SIG-M5 (cell line): ENCODE data around the gene KCND3.

ENCODE experiments used
- DNase-seq: peaks from one replicate; lab custom pipeline; 2025; lab: John Stamatoyannopoulos, UW

KCND3 gene

DNA sequence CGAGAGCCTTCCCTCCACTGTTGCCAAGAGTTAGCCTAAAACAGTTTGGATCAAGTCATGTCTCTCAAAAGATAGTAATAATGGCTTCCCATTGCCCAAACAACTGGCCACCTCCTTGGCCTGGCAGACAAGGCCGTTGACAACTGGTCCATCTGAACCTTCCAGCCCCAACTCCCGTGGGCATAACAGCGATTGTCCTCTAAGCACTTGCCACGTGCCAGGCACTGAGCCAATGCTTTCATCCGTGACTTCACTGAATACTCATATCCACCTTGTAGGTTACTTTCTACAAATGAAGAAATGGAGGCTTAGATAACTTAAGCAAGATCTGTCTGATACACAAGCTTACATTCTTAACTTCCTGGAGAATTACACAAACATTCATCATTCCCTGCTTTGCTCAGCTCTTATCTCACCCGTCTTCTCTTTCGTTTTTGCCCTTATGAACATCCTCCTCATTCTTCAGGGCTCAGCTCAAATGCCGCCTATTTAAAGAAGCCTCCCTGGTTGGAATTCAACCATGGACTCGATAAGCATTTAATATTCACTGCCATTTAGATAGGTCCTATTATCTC lies 106.4 kb downstream of the KCND3 start:
- DNase-seq, result no peak

DNA sequence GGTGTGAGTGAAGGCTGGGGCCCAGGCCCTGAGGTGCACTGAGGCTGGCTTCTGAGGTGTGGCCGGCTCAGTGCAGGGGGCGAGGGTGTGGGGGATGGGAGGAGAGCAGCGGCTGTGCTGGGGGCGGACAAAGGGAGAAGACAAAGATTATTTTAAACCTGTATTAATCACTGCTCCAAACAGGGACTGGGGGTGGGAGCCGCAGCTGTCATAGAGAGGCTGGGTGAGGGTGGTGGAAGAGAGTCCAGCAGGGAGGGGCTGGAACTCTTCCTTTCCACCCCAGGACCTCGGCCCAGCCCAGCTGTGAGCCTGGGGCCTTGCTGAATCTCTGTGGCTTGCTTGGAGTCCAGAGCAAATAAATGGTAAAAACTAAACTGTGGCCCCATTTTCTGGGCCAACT lies 106.9 kb downstream of the KCND3 start:
- DNase-seq, result no peak

DNA sequence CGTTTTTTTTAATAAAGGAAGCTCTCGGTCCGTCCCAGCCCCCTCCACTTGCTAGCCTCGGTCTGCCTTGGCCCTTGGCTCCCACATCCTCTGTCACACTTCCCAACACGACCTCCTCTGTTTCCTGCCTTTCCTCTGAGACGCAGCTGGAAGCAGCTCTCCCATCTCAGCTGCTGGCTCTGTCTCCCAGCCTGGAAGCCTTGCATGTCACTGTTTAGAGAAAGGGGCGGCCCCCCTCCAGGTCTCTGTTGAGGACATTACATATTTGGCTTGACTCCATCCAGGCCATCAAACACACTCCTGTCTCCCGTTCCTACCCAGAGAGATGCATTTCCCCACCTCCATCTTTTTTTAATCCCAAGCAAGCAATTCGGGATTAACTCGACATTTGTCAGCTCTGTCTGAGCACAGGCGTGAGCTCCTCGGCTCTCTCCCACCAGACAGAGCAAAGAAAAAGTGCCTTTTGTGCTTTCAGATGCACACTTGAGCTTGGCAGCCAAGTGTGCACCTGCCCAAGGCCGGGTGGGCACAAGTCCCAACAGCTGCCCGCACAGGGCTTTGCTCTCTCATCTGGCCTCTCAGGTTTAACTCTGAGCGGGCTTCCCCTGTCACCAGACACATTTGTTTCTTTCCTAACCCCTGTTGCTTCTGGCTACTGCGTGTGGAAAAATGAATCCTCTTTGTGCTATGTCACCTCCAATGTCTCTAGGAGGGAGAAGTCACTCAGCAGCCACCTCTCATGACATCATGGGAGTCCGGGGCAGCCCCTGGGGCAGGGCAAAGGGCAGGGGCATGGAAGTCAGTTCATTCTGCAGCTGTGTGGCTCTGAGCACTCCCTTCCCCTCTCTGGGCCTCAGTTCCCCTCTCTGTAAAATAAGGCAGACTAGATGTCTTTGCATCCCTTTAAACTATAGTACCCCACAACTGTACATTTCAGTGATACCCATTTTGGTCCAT lies 108.3 kb downstream of the KCND3 start:
- DNase-seq, result no peak

DNA sequence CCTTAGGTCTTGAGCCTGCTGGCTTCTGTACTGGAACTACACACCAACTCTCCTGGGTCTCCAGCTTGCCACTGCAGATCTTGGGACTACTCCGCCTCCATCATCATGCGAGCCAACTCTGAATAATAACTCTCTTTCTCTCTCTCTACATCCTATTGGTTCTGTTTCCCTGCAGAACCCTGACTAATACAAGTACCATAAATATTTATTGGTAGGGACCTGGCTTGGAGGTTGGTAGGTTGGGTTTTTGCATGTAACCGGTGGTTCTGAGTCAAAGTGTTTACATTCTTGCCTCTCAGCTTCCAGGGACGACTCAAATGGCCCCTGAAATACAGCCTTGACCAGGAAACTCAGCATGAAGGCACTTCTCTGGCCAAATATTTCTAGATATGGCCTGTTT lies 110.4 kb downstream of the KCND3 start:
- DNase-seq, result no peak

DNA sequence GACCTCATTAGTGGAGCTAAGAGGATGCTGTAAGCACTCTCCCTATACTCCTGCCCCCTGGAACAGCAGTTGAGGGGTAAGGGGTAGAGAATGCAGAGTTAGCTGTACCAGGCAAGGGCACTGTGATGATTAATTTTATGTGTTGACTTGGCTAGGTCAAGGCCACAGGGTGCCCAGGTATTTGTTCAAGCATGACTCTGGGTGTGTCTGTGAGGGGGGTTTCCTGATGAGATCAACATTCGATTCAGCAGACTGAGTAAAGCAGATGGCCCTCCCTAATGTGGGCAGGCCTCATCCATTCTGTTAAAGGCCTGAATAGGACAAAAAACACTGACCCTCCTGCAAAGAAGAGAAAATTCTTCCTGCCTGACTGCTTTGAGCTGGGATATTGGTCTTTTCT lies 110.8 kb downstream of the KCND3 start:
- no peak for DNase-seq

DNA sequence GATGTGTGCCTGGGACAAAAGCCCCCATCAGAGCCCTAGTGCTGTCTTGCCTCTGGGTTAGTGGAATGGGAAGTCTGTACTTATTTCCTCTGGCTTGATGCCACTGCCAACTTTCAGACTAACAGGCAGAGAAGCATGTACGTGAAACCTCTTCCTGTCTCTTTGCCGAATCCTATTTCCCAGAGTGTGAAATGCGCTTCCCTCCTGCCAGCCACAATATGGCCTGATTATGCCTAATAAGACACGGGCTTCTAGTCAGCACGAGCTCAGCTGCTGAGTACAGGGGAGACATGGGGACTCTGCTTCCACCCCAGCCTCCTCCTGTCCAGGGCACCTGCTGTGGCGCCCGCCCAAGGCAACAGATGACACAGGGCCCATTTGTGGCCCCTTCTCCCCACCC lies 111.4 kb downstream of the KCND3 start:
- DNase-seq, result no peak

DNA sequence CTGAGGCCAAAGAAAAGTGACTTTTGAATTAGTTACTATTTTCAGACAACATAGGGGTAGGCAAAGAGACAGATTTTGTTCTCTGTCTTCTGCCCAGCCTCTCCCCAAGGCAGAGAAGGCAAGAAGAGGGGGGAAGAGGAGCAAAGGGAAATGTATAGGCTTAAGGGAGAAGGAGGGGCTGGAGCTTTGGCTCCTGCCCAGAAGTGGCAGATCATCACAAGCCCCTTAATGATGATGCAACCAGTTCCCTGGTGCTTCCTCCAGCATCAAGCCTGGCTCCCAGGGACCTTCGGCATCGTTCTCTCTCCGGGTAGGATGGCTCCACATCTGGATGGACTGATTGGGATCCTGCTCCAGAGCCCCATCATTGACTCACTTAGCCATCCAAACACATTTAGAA lies 112.8 kb downstream of the KCND3 start:
- no peak for DNase-seq

DNA sequence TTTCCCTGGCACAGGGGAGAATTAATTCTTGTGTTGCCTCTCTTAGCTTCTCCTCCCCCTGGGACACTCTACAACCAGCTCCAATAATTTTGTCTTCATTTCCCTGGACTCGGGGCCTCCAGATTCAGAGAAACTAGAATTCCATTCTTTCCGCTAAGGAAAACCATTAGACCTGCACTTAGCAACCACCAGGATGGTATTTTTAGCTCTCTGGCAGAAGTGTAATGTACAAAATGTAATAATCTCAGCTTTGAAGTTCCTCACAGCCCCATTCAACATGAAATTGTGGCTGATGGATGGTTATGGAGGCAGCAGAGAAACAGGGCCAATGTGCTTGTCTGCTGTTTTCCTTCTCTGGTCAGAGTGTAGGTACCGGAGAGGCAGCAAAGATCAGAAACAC lies 113.8 kb downstream of the KCND3 start:
- DNase-seq, result no peak

DNA sequence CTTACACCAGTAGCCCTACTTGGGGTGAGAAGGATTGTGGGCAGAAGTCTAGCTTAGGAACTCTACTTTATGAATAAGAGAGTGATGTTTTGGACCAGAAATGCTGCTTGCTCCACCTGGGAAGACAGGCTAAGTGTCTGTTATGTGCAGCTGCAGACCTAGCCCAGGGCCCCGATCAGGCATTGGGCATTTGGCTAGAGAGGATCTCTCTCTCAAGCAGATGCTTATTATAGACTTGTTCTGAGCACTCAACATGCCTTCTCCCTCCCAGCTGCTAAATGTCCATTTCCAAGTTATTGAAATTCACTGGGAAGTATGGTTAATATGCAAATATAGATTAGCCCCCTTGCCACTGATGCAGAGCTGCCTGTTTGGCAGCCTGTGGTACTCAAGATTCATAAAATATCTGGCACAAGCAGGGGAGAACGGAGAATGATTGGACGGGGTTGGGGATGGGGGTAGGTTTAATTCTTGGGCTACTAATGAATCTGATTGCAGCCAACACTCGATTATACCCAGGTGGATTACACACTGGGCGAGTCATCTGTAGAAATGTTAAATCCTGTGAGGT lies 115.9 kb downstream of the KCND3 start:
- DNase-seq, result no peak

DNA sequence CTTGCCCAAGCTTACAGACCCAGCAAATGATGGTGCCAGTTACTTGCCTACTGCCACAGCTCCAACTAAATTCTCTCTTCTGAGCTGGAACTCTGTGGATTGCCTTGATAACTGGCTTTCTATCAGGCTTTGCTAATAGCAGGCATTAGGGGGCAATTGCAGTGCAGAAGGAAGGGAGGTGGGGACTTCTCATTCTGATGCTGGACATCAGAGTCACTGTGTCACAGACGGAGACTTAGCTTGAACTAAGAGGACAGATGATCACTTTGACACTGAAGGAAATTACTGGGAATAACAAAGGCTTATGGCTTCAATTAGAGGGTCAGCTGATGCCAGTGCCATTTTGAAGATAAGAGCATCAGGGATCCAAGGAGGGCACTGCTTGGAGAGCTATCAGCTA lies 119.3 kb downstream of the KCND3 start:
- no peak for DNase-seq

DNA sequence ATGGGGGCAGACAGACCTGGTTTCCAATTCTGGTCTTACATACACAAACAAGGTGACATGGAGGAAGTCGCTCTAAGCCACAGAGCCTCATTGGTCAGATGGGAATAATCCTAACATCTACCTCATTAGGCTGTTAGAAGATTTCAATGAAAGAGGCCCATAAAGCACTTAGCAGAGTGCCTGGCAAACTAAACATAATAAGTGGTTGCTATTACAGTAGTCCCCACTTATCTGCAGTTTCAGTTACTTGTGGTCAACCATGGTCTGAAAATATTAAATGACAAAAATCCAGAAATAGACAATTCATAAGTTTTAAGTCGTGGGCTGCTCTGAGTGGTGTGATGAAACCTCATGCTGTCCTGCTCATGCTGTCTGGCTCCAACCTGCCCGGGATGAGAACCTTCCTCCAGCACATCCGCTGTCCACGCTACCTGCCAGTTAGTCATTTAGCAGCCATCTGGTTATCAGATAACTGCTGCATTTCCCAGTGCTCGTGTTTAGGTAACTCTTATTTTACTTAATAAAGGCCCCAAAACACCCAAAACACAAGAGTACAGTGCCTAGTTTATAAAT lies 121.5 kb downstream of the KCND3 start:
- no peak for DNase-seq

DNA sequence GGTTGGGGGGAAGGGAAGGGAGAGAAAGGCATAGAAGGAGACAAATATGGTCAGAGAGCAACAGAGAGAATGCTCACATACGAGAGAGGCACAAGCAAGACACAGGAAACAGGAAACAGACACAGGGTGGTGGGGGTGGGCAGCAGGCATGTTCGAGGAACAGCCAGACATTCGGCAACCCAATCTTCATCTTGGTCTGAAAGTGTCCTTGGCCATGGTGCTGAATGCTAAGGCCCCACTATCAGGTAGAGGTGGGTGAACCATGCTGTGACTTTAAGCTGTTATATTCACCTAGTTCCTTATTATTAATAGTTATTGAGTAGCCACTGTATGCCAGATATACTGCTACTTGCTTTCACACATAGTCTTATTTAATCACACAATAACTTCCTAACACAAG lies 124.6 kb downstream of the KCND3 start:
- DNase-seq, result no peak

DNA sequence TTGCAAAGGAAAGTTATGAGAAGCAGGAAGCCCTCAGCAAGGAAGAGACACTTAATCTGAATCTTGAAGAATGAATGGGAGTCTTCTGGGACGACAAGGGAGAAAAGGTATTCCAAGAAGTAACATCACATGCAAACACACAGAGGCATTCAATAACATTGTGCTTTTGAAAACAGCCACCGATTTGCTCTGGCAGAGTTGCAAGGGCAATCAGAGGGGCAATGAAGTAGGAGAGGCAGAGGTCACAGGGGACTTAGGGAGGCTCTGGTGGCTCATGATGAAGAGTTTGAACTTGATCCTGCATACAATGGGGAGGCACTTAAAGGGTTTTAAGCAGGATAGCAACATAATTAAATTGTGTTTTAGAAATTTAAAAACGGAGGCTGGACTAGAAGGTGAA lies 126.1 kb downstream of the KCND3 start:
- no peak for DNase-seq

DNA sequence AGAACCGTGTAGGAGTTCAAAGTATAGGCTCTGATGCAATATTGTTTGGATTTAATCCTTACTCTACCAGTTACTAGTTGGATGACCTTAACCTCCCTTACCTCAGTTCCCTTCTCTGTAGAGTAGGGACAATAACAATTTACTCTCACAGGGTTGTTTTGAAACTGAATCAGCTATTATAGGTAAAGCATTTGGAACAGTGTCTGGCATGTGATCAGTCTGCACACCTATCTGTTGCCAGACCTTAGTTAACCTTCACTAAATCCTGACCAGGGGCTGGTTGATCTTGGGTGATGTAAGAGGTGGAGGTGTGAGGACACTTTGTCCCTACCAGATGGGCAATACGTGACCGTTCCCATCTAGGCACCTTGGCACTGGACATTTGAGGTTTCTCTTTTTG lies 126.9 kb downstream of the KCND3 start:
- no peak for DNase-seq

DNA sequence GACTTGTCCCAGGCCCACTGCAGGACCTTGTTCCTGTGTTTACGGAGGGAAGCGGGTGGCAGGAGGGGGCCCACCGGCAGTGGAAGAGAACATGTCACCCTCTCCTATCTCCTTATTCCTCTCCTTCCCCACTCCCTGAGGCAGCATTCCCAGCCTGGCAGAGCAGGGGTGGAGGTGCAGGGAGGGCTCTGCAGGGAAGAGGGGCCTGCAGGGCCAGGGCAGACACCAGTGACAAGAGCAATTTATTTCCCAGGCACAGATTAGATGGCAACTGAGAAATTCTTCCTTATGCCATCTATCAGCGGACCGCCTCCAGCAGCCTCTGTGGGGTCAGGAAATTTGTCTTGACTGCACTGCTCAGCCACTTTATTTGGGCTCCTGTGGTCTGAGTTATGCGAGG lies 127.9 kb downstream of the KCND3 start:
- DNase-seq, result no peak

DNA sequence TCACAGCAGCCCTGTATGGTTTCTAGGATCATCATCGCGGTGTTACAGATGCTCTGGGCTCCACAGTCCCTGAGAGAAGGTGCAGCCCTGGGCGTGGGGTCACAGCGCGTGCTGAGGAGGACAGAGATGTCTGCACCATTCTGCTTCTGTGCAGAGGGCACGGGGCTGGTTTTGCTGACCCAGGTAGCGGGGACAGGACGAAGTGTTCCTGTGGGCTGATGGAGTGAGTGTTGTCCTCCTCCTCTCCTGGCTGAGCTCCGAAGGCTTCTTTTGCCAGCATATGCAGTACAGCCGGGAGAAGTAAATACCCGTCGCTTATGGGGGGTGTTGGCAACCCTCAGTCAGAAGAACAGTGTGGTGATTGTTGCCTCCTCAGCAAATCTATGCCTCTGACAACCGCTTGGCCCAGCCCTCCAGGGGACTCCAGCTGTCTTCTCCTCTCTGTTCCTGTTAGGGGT lies 132.2 kb downstream of the KCND3 start:
- DNase-seq, result no peak

DNA sequence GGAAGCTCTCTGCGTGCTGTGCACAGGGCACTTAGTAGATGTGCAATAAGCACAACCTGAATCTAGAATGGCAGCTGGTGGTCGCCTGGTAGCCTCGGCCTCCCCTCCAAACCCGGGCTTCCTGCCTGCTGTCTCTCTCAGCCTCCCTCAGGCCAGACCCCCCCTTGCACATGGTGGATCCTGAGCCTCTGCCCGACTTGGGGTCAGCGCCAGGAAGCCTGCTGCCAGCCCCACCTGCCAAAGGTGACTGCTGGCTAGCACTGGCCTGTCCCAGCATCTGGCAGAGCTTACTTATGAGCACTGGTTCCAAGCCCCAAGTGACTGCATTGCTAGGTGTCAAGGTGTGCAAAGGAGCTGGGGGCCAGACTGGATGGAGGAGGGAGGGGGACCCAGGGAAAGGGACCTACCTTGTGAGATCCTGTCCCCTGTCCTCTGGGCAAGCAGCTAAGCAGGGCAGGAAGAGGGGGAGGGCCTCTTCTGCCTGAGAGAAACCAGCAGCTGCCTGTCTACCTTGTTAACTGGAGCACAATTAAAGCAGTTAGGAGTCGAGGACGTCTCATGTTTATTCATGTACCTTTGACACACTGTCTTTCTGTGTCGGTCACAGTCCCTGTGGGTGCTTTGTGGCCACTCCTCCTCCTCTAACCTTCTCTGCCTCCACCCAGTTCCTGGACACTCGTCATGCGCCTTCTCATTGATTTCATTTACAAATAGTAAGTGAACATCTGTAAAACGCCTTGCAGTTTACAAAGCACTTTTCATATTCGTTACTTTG lies 132.9 kb downstream of the KCND3 start:
- no peak for DNase-seq

DNA sequence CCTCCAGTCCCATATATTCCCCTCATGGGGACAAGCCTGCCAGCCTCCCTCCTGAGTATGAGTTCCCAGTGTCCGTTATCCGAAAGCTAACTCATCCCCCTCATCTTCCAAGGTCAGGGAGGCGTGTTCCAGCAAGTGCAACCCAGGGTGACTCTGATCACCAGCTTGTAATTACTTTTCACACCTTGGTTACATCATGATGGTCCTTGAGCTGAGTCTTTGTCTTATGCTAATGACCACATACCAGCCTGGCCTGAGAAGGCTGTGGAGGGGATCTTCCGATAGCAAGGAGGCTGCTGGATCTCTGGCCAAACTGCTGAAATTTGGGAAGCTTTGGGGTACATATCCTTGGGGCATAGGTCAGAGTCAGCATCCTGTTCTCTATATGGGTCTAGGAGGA lies 134.2 kb downstream of the KCND3 start:
- no peak for DNase-seq

DNA sequence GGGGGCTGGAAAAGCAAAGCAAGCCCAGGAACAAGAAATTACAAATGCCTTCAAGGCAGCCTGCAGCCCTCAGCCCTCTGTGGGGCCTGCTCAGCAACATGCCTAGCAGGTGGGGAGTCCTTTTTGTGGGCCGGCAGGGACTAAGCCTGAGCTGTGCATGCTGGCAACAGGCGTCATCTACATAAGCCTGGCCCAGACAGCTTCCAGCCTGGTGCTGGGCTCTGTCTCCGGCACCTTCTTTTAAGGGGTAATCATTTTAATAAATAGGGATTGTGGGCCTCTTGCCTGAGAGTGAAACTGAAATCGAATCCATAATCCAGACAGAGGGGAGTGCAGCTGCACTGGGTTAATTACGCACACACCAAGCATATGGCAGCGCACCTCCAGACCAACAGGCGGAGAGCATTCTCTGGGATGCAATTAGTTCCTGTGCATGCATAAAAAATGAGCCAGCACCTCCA lies 137.2 kb downstream of the KCND3 start:
- no peak for DNase-seq

DNA sequence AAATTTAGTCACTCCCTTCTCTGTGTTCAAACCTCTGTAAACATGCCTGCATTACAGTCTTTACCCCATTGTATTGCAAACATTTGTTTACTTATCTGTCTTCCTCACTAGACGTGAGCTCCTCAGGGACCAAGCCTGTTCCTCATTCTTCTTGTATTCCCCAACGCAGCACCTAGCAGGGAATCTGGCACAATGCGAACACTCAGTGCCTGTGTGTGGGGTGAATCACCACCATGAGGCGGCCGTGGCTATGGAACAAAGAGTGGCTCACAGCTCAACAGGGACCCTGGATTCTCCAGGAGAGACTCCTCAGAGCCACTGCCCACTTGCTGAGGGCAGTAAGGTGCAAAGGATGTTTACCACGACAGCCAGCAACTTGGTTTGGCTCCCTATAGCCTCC lies 137.9 kb downstream of the KCND3 start:
- no peak for DNase-seq

DNA sequence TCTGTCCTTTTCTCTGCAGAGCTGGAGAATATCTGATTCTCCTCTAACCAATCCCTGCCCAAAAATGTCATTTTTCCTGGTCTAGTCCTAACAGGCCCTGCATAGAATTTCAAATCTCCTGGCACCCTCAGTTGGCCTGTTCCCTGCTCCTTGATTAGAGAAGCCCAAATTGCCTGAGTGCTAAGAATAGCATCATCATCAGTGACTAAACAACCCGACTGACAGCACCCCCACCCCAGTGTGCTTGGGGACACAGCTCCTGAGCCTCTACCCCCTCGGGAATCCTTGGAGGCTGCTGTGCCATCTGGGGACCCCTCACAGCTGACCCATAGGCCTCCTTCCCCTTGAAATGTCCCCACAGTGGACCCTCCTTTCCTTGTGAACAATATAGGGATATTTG lies 139.4 kb downstream of the KCND3 start:
- DNase-seq, result no peak
